Endothelial cell (in vitro differentiated cells): Measurements from ENCODE around the gene RRAGC. TPM values are rescaled to one million over a fixed set of nuclear protein-coding genes. Genes with fewer than 3 reads are reported as not detected.

Source experiments
- DNase-seq: peaks from one replicate; pipeline ENCODE4 v3.0.0; 2021; ENCODE audit warnings: low spot score
- H3K27ac Mint-ChIP-seq: one replicate; pipeline ENCODE4 v1.8.0; 2021; ENCODE audit warnings: mixed read lengths, inconsistent platforms; ENCODE audit not compliant: unreplicated experiment
- H3K27me3 Mint-ChIP-seq: one replicate; pipeline ENCODE4 v1.8.0; 2021; ENCODE audit warnings: mild to moderate bottlenecking, moderate library complexity, mixed read lengths, inconsistent platforms; ENCODE audit not compliant: unreplicated experiment
- H3K36me3 Mint-ChIP-seq: one replicate; pipeline ENCODE4 v1.8.0; 2021; ENCODE audit warnings: mild to moderate bottlenecking, low read depth, mixed read lengths, inconsistent platforms; ENCODE audit not compliant: unreplicated experiment
- H3K4me1 Mint-ChIP-seq: one replicate; pipeline ENCODE4 v1.8.0; 2021; ENCODE audit warnings: mild to moderate bottlenecking, mixed read lengths, inconsistent platforms; ENCODE audit not compliant: unreplicated experiment
- H3K4me3 Mint-ChIP-seq: one replicate; pipeline ENCODE4 v1.8.0; 2021; ENCODE audit warnings: mild to moderate bottlenecking, mixed read lengths, inconsistent platforms; ENCODE audit not compliant: unreplicated experiment
- H3K9me3 Mint-ChIP-seq: one replicate; pipeline ENCODE4 v1.8.0; 2021; ENCODE audit warnings: mixed read lengths, inconsistent platforms; ENCODE audit not compliant: unreplicated experiment
- total RNA-seq: library from RNA; stranded (reverse); fragmentation: NEBNext Ultra II Directional; extraction: Animal tissue kit (Norgen Biotek cat#: 25700); gene quantifications from one replicate; pipeline ENCODE4 v1.2.1, GENCODE V29; 2021; ENCODE audit not compliant: unreplicated experiment
- TF ChIP-seq, protein P1 (sequence below): fragments of 200-600 bp; sonication (generic); IDR thresholded peaks from one replicate; pipeline ENCODE4 v1.5.0; 2021; ENCODE audit warnings: antibody characterized with exemption; ENCODE audit not compliant: unreplicated experiment

The RRAGC gene
- total RNA-seq, 1 donor from 2014 or later, result 27.3 TPM

- peaks cover 2% of the 10 kb centered on the region for H3K27me3 Mint-ChIP-seq
- H3K36me3 Mint-ChIP-seq, result no peaks in the 10 kb centered on the region
- no peak overlapping the region for H3K4me3 Mint-ChIP-seq
- H3K9me3 Mint-ChIP-seq, result no peaks in the 10 kb centered on the region
- H3K27ac Mint-ChIP-seq, result no peak overlapping the region
- TF ChIP-seq, protein P1, sequence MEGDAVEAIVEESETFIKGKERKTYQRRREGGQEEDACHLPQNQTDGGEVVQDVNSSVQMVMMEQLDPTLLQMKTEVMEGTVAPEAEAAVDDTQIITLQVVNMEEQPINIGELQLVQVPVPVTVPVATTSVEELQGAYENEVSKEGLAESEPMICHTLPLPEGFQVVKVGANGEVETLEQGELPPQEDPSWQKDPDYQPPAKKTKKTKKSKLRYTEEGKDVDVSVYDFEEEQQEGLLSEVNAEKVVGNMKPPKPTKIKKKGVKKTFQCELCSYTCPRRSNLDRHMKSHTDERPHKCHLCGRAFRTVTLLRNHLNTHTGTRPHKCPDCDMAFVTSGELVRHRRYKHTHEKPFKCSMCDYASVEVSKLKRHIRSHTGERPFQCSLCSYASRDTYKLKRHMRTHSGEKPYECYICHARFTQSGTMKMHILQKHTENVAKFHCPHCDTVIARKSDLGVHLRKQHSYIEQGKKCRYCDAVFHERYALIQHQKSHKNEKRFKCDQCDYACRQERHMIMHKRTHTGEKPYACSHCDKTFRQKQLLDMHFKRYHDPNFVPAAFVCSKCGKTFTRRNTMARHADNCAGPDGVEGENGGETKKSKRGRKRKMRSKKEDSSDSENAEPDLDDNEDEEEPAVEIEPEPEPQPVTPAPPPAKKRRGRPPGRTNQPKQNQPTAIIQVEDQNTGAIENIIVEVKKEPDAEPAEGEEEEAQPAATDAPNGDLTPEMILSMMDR, result no peak
- H3K4me1 Mint-ChIP-seq, result peaks cover 5% of the 10 kb centered on the region
- no peak for DNase-seq
Measured at GRCh38 chr1:38805036-38805435, 54.5 kb downstream of the RRAGC start.

DNA sequence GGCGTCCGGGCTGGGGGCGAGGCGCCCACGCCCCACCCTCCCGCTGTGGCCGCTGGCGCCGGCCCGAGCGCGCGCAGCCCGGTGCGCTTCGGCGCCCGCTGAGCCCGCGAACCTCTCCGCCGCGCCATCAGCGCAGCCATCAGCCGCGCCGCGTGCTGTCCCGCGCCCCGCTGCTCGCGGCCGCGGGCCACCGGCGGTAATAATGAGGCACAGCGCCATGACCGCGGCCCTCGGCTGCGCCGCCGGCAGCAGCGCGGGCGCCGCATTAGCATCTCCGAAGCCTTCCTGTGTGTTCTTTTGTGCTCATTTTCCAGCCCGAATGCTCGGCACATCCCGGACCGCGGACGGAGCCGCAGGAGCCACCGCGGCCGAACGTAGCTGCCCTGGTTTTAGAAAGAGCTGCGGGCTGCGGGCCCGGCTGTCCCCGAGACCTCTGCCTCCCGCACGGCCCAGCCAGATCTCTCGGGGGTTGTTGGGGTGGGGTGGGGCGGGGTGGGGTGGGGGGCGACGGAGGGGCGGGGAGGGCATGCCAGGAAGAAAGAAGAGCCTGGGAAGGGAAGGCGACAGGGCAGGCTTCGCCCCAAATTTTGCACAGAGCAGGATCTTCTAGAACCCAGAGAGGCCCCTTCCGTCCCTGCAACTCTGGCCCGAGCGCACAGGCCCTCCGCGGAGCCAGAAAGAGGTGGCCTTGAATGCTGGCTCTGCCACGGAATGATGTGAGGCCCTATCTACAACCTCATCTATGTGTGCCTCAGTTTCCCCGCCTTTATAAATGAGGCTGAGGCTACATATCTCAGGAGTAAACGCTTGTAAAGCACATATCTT is 55.3 kb downstream of the RRAGC start:
- no peaks in the 10 kb centered on the region for H3K36me3 Mint-ChIP-seq
- H3K27me3 Mint-ChIP-seq, result peaks cover 2% of the 10 kb centered on the region
- peak overlapping the region; percentile 88 for H3K4me3 Mint-ChIP-seq
- TF ChIP-seq, protein P1, result no peak
- DNase-seq, result peak; percentile 26
- peaks cover 5% of the 10 kb centered on the region for H3K4me1 Mint-ChIP-seq
- no peak overlapping the region for H3K27ac Mint-ChIP-seq
- no peaks in the 10 kb centered on the region for H3K9me3 Mint-ChIP-seq

GRCh38 chr1:38803647-38804046 is 55.9 kb downstream of the RRAGC start:
- TF ChIP-seq, protein P1, result no peak
- no peaks in the 10 kb centered on the region for H3K9me3 Mint-ChIP-seq
- no peak for DNase-seq
- H3K4me3 Mint-ChIP-seq, result peak overlapping the region; percentile 76
- H3K27ac Mint-ChIP-seq, result no peak overlapping the region
- H3K4me1 Mint-ChIP-seq, result peaks cover 5% of the 10 kb centered on the region
- no peaks in the 10 kb centered on the region for H3K36me3 Mint-ChIP-seq
- peaks cover 2% of the 10 kb centered on the region for H3K27me3 Mint-ChIP-seq

- H3K4me1 Mint-ChIP-seq, result peaks cover 5% of the 10 kb centered on the region
- no peaks in the 10 kb centered on the region for H3K36me3 Mint-ChIP-seq
- no peak overlapping the region for H3K27ac Mint-ChIP-seq
- no peak overlapping the region for H3K4me3 Mint-ChIP-seq
- TF ChIP-seq, protein P1, result no peak
- no peaks in the 10 kb centered on the region for H3K27me3 Mint-ChIP-seq
- H3K9me3 Mint-ChIP-seq, result no peaks in the 10 kb centered on the region
- DNase-seq, result no peak
Measured at GRCh38 chr1:38800720-38801671, 58.6 kb downstream of the RRAGC start.
